ENCODE data around the gene HOXC13.

The HOXC13 gene

DNA sequence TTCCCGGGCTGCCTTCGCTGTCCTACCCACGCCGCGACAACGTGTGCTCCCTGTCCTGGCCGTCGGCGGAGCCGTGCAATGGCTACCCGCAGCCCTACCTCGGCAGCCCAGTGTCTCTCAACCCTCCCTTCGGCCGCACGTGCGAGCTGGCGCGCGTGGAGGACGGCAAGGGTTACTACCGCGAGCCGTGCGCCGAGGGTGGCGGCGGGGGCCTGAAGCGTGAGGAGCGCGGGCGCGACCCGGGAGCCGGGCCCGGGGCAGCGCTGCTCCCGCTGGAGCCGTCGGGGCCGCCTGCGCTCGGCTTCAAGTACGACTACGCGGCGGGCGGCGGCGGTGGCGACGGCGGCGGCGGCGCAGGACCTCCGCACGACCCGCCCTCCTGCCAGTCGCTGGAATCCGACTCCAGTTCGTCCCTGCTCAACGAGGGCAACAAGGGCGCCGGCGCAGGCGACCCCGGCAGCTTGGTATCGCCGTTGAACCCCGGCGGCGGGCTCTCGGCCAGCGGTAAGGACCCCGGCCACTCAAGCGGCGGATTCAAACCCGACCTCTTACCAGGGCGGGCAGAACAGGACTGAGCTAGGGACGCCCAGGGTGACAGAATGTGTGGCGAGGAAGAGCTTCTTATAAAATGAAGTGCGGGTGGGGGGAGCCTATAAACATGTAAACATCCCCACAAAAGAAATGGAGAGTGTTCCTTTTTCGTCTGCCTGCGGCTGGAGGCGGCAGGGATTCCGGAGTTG lies 16.6 kb downstream of the HOXC13 start:
- Histone ChIP-seq H3K27me3 (peaks cover 5 to 65% of the 10 kb centered on the region in 2 donors), H3K4me1 (peaks cover 0 to 19% (median 10%) of the 10 kb centered on the region in 4 donors), H3K27ac (peak overlapping the region in 1 of 2 donors; percentile 33), H3K4me3 (peak overlapping the region; percentile 40 to 58), H3K36me3 (no peaks in the 10 kb centered on the region), H3K9me3 (no peaks in the 10 kb centered on the region)
- DNase-seq: peak in 1 of 2 donors; percentile 60
- TF ChIP-seq, protein P1, sequence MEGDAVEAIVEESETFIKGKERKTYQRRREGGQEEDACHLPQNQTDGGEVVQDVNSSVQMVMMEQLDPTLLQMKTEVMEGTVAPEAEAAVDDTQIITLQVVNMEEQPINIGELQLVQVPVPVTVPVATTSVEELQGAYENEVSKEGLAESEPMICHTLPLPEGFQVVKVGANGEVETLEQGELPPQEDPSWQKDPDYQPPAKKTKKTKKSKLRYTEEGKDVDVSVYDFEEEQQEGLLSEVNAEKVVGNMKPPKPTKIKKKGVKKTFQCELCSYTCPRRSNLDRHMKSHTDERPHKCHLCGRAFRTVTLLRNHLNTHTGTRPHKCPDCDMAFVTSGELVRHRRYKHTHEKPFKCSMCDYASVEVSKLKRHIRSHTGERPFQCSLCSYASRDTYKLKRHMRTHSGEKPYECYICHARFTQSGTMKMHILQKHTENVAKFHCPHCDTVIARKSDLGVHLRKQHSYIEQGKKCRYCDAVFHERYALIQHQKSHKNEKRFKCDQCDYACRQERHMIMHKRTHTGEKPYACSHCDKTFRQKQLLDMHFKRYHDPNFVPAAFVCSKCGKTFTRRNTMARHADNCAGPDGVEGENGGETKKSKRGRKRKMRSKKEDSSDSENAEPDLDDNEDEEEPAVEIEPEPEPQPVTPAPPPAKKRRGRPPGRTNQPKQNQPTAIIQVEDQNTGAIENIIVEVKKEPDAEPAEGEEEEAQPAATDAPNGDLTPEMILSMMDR (IDR thresholded peaks at IDR 0.05): no peak
- intact Hi-C loops (cut with DNase I; ENCODE audit: low total_unique reads): no loop called here

DNA sequence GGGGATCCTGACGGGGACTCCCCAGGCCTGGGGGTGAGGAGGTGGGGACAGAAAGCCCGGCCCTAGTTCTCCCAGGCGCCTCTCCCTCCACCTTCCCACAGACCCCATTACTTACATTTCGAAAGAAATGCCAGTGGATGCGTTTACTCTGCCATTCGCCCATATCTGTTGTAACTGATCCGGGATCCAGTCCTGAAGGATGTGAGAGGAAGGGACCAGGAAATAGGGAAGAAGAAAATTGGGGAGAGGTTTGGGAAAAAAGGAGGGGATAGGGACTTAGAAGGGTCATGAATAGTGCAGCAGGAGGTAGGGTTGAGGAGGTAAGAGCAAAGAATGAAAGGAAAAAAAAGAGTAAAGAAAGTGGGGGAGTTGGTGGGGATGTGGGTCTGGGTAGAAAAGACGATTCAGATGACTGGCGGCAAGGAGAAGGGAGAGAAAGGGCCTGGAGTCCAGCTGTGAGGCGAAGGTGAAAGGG lies 17.2 kb downstream of the HOXC13 start:
- intact Hi-C loops (cut with DNase I; ENCODE audit: low total_unique reads): no loop called here
- peaks cover 5 to 59% of the 10 kb centered on the region in 2 donors for H3K27me3 ChIP-seq
- H3K4me3 ChIP-seq: peak overlapping the region; percentile 40 to 58

DNA sequence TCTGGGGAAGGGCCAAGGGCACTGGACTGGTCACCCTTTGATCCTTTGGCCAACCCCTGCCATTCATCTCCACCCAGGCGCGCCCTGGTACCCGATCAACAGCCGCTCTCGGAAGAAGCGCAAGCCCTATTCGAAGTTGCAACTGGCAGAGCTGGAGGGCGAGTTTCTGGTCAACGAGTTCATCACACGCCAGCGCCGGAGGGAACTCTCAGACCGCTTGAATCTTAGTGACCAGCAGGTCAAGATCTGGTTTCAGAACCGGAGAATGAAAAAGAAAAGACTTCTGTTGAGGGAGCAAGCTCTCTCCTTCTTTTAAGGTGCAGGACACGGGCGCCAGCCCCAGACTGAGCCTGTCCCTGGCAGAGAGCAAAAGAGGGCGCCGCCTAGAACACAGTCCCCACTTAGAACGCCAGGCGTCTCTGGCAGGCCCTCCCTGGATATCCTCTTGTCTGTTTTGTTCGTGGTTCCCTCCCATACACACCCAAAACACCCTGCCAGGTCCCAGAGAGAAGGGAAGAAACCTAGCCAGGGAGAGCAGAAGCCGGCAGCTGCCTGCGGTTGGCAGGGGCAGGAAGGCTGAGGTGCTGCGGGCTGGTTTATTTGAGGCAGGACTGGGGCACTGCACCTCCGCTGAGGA lies 17.7 kb downstream of the HOXC13 start:
- H3K27ac ChIP-seq: no peak overlapping the region
- TF ChIP-seq, protein P1 (IDR thresholded peaks at IDR 0.05): no peak
- H3K36me3 ChIP-seq: no peaks in the 10 kb centered on the region
- intact Hi-C loops (cut with DNase I; ENCODE audit: low total_unique reads): no loop called here
- DNase-seq: peak in 1 of 2 donors; percentile 60
- no peaks in the 10 kb centered on the region for H3K9me3 ChIP-seq
- peaks cover 0 to 27% (median 13%) of the 10 kb centered on the region in 4 donors for H3K4me1 ChIP-seq
- H3K27me3 ChIP-seq: peaks cover 5 to 53% of the 10 kb centered on the region in 2 donors
- H3K4me3 ChIP-seq: no peak overlapping the region

More for the DNA sequence above, 17.2 kb downstream of the HOXC13 start:
- Histone ChIP-seq H3K4me1 (peaks cover 0 to 21% (median 10%) of the 10 kb centered on the region in 4 donors), H3K36me3 (no peaks in the 10 kb centered on the region), H3K9me3 (no peaks in the 10 kb centered on the region), H3K27ac (no peak overlapping the region)
- TF ChIP-seq, protein P1 (IDR thresholded peaks at IDR 0.05): no peak
- DNase-seq: no peak

DNA sequence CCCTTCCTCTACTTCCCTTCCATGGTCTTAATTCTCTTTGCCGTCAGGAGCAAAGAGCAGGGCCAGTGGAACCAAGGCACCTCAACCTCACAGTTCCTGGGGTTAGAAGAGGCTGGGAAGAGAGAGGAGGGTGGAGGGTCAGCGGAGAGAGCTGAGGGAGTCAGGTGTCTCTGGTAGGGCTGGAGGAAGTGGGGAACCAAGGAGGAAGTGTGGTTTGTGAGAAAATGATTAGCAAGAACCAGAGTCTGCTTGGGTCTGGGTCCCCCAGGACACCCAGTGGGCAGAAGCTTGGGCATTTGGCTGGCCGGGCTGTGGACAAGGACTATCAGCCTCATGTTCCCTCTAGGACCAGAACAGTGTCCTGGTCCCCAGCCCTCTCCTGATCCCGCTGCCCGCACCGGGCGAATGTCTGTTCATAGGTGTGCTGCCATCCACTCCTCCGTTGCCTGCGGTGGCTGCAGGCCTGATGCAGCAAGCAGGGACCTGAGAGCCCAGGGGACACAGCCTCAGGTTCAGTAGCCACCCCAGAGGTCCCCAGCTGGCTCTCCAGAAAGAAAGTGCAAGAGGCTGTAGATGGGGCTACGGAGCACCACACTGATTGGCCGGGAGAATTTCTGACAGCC lies 18.4 kb downstream of the HOXC13 start:
- Histone ChIP-seq H3K4me3 (no peak overlapping the region), H3K36me3 (no peaks in the 10 kb centered on the region), H3K9me3 (no peaks in the 10 kb centered on the region), H3K4me1 (peaks cover 0 to 34% (median 16%) of the 10 kb centered on the region in 4 donors), H3K27me3 (peaks cover 5 to 47% of the 10 kb centered on the region in 2 donors), H3K27ac (no peak overlapping the region)
- TF ChIP-seq, protein P1 (IDR thresholded peaks at IDR 0.05): no peak
- intact Hi-C loops (cut with DNase I; ENCODE audit: low total_unique reads): no loop called here
- peak in 1 of 2 donors; percentile 39 for DNase-seq

DNA sequence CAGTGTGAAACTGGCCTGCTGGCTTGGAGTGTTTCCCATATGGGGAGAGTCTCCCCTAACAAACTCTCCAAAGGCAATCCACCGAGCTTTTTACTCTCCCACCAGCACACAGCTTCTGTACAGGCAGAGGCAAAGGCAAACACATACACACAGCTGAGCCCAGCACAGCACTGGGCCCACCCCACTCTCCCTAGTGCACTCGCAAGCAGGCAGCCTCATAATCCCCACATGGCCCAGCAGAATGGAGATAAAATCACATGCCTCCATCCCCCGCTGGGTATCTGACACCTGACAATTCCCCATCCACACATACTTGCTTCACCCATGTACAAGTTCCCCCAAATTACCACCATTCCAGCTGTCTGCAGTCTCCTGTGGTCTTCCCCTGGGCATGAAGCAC lies 19.5 kb downstream of the HOXC13 start:
- peak in 1 of 2 donors; percentile 27 for DNase-seq
- no peaks in the 10 kb centered on the region for H3K9me3 ChIP-seq
- intact Hi-C loops (cut with DNase I; ENCODE audit: low total_unique reads): no loop called here
- TF ChIP-seq, protein P1 (IDR thresholded peaks at IDR 0.05): no peak
- no peaks in the 10 kb centered on the region for H3K36me3 ChIP-seq
- H3K27me3 ChIP-seq: peaks cover 5 to 39% of the 10 kb centered on the region in 2 donors
- H3K27ac ChIP-seq: no peak overlapping the region
- peaks cover 0 to 36% (median 20%) of the 10 kb centered on the region in 4 donors for H3K4me1 ChIP-seq
- H3K4me3 ChIP-seq: no peak overlapping the region

All from tibial artery (tissue), 4 donors.